ENCODE results near the gene PARP2. TPM values are rescaled to one million over a fixed set of nuclear protein-coding genes. Genes with fewer than 3 reads are reported as not detected.
A peak's percentile ranks its signal among the peaks of the same experiment; 100 is the strongest.

Gene PARP2
- total RNA-seq, 1 experiment from 2014 or later, result 26.5 TPM

DNA sequence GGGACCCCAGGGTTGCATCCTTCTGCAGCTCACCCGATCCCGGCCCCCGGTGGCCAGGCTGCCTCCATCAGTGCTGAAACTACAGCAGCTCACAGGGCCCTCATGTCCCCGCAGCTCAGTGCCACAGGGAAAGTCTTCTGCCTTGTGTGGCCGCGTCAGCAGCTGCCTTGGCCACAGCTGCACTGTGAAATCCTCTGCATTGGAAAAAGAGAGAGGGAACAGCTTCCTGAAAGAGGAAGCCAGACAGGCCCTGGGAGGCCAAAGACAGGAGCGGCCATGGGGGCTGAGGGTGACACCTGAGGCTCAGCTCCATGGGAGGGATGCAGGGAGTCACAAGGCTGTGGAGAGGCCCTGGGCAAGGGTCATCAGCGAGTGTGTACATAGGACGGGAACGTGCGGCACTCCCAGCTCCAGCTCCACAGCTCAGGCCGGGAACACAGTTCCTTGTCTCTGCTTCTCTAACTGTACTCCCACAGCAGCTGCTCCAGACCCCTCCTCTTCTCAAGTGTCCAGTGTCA lies 32.7 kb downstream of the PARP2 start:
- no peak overlapping the region for H3K4me3 ChIP-seq (ENCODE audit: insufficient read depth, low read depth, low read length)
- no peaks in the 10 kb centered on the region for H3K27me3 ChIP-seq (ENCODE audit: control insufficient read depth, insufficient read depth, low read length)
- DNase-seq, result peak; percentile 32
- peaks cover 23% of the 10 kb centered on the region for H3K36me3 ChIP-seq (replicated peaks; ENCODE audit: control insufficient read depth, insufficient read depth, low read length)

- Histone ChIP-seq H3K36me3 (replicated peaks; ENCODE audit: control insufficient read depth, insufficient read depth, low read length) (peaks cover 25% of the 10 kb centered on the region), H3K27me3 (ENCODE audit: control insufficient read depth, insufficient read depth, low read length) (no peaks in the 10 kb centered on the region)
- no peak for DNase-seq
Observed at GRCh38 chr14:20377171-20377570, 33.7 kb downstream of the PARP2 start.

GRCh38 chr14:20379743-20380142 lies 36.3 kb downstream of the PARP2 start:
- Histone ChIP-seq H3K36me3 (replicated peaks; ENCODE audit: control insufficient read depth, insufficient read depth, low read length) (peaks cover 26% of the 10 kb centered on the region), H3K27me3 (ENCODE audit: control insufficient read depth, insufficient read depth, low read length) (no peaks in the 10 kb centered on the region), H3K4me3 (ENCODE audit: insufficient read depth, low read depth, low read length) (no peak overlapping the region)
- no peak for DNase-seq

More at GRCh38 chr14:20377171-20377570, 33.7 kb downstream of the PARP2 start:
- H3K4me3 ChIP-seq (ENCODE audit: insufficient read depth, low read depth, low read length), result no peak overlapping the region

DNA sequence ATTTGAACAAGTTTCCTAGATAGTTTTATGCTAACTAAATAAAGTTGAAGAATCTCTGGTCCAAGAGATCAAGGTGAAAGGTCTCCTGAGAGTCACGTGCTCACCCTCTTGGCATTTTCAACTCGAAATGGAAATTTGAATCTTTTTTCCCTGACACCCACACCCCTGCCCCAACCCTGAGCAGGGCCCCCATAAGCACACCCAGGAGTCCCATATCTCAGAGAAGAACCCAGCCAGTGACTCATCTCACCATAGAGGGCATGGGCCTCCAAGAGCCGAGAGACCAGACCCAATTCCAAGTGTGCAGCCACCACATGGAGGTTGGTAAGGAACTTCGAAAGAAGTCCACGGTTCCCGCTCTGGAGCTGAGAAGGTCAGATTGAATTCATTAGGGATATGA lies 37.2 kb downstream of the PARP2 start:
- H3K36me3 ChIP-seq (replicated peaks; ENCODE audit: control insufficient read depth, insufficient read depth, low read length), result peaks cover 30% of the 10 kb centered on the region
- H3K4me3 ChIP-seq (ENCODE audit: insufficient read depth, low read depth, low read length), result no peak overlapping the region
- H3K27me3 ChIP-seq (ENCODE audit: control insufficient read depth, insufficient read depth, low read length), result no peaks in the 10 kb centered on the region
- no peak for DNase-seq

DNA sequence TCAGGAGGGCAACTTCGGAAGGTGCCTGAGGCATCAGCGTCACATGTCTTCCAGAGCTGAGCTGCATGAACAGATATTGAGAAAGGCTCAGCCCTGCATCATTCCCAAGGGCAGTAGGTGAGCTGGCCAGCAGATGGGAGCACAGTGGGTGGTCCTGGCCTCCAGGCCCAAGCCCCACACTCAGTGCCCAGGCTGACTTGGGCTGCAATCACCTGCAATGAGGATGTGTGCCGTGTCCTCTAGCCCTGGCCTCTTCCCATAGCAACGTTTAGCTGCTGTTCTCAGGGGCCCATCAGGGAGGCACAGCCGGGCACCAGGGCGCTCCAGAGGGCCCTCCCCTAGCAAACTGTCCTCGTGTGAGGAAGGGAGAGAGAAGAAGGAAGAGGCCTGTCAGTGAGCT lies 37.9 kb downstream of the PARP2 start:
- DNase-seq, result no peak
- Histone ChIP-seq H3K27me3 (ENCODE audit: control insufficient read depth, insufficient read depth, low read length) (no peaks in the 10 kb centered on the region), H3K4me3 (ENCODE audit: insufficient read depth, low read depth, low read length) (no peak overlapping the region), H3K36me3 (replicated peaks; ENCODE audit: control insufficient read depth, insufficient read depth, low read length) (peaks cover 32% of the 10 kb centered on the region)

DNA sequence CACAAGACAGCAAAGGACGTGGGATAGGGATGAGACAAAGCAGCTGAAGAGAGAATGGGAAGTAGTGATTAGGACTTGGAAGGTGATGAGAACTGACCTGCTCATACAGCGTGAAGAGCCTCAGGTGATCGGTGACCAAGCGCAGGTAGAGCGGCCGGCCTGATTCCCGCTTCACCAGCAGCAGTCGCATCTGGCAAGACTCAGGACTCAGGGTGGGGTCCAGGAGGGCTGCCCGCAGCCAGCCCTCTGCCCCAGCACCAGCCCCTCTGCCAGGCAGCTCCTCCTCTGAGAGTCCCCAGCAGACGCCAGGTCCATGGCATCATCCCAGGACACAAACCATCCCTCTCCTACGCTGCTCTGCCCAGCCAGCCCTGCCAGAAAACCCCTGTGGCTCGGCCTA lies 39.1 kb downstream of the PARP2 start:
- peaks cover 31% of the 10 kb centered on the region for H3K36me3 ChIP-seq (replicated peaks; ENCODE audit: control insufficient read depth, insufficient read depth, low read length)
- no peak overlapping the region for H3K4me3 ChIP-seq (ENCODE audit: insufficient read depth, low read depth, low read length)
- no peak for DNase-seq
- H3K27me3 ChIP-seq (ENCODE audit: control insufficient read depth, insufficient read depth, low read length), result no peaks in the 10 kb centered on the region

- no peaks in the 10 kb centered on the region for H3K27me3 ChIP-seq (ENCODE audit: control insufficient read depth, insufficient read depth, low read length)
- H3K4me3 ChIP-seq (ENCODE audit: insufficient read depth, low read depth, low read length), result no peak overlapping the region
- DNase-seq, result no peak
- H3K36me3 ChIP-seq (replicated peaks; ENCODE audit: control insufficient read depth, insufficient read depth, low read length), result peaks cover 31% of the 10 kb centered on the region
Observed at GRCh38 chr14:20383032-20383431, 39.6 kb downstream of the PARP2 start.

DNA sequence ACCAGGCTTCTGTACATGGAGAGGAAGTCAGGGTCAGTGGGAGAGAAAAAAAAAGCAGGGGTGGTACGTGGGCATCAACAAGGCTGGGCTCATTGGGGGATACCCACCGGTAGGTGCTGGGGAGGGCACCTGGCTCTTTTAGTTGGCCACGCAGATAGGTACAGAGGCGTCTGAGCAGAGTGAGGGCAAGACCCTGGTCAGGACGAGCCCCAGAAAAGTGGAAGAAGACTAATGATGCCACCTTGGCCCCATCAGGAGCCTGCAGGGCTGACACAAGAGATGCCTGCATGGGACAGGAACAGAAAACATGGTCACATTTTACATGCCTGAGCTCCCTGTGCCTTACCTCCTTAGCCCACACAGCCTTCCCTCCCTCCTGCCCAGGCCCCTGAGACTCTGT lies 40.2 kb downstream of the PARP2 start:
- H3K4me3 ChIP-seq (ENCODE audit: insufficient read depth, low read depth, low read length), result no peak overlapping the region
- peaks cover 29% of the 10 kb centered on the region for H3K36me3 ChIP-seq (replicated peaks; ENCODE audit: control insufficient read depth, insufficient read depth, low read length)
- DNase-seq, result no peak
- no peaks in the 10 kb centered on the region for H3K27me3 ChIP-seq (ENCODE audit: control insufficient read depth, insufficient read depth, low read length)

DNA sequence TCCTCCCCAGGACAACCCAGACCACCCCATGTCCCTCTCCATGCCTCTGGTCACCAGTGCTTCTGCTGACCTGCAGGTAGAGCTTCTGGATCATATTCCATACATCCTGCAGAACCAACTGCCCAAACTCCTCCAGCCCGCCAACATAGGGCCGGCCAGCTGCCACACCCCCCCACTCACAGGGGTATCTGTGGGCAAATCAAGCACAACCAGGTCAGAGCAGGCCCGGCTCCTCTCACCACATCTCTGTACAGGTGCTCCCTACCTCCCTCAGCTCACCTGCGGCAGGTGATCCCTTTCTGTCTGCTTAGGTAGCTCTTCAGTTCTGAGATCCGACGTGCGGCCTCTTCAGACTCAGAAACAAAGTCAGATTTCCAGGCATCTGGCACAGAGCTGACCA lies 40.9 kb downstream of the PARP2 start:
- DNase-seq, result no peak
- Histone ChIP-seq H3K36me3 (replicated peaks; ENCODE audit: control insufficient read depth, insufficient read depth, low read length) (peaks cover 26% of the 10 kb centered on the region), H3K4me3 (ENCODE audit: insufficient read depth, low read depth, low read length) (no peak overlapping the region), H3K27me3 (ENCODE audit: control insufficient read depth, insufficient read depth, low read length) (no peaks in the 10 kb centered on the region)

GRCh38 chr14:20384886-20385285 lies 41.5 kb downstream of the PARP2 start:
- peaks cover 21% of the 10 kb centered on the region for H3K36me3 ChIP-seq (replicated peaks; ENCODE audit: control insufficient read depth, insufficient read depth, low read length)

GRCh38 chr14:20386276-20386855 lies 42.9 kb downstream of the PARP2 start:
- DNase-seq, result no peak
- Histone ChIP-seq H3K36me3 (replicated peaks; ENCODE audit: control insufficient read depth, insufficient read depth, low read length) (peaks cover 25% of the 10 kb centered on the region), H3K4me3 (ENCODE audit: insufficient read depth, low read depth, low read length) (no peak overlapping the region), H3K27me3 (ENCODE audit: control insufficient read depth, insufficient read depth, low read length) (no peaks in the 10 kb centered on the region)

More at GRCh38 chr14:20384886-20385285, 41.5 kb downstream of the PARP2 start:
- no peak overlapping the region for H3K4me3 ChIP-seq (ENCODE audit: insufficient read depth, low read depth, low read length)
- DNase-seq, result no peak
- H3K27me3 ChIP-seq (ENCODE audit: control insufficient read depth, insufficient read depth, low read length), result no peaks in the 10 kb centered on the region

- DNase-seq, result no peak
- H3K27me3 ChIP-seq (ENCODE audit: control insufficient read depth, insufficient read depth, low read length), result no peaks in the 10 kb centered on the region
- no peak overlapping the region for H3K4me3 ChIP-seq (ENCODE audit: insufficient read depth, low read depth, low read length)
- peaks cover 20% of the 10 kb centered on the region for H3K36me3 ChIP-seq (replicated peaks; ENCODE audit: control insufficient read depth, insufficient read depth, low read length)
Observed at GRCh38 chr14:20387576-20387975, 44.1 kb downstream of the PARP2 start.

DNA sequence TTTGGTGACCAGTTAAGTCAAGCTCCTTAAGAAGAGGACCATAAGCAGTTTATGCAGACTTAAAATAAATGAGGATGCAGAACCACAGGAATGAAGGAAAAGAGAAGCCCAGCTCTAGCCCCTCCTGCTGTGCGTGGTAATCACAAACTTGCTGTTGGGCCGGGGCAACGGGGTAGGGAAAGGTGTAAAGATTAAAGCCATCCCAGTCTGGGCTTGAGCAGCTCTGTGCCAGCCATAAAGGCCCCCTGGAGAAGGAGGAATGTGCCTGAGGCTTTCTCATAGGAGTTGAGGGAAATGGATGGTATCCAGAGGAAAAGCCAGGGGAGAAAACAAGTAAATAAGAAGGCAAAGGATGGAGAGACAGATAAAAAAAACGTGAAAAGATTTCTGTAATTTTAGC lies 44.7 kb downstream of the PARP2 start:
- DNase-seq, result peak; percentile 70
- Histone ChIP-seq H3K4me3 (ENCODE audit: insufficient read depth, low read depth, low read length) (no peak overlapping the region), H3K36me3 (replicated peaks; ENCODE audit: control insufficient read depth, insufficient read depth, low read length) (peaks cover 20% of the 10 kb centered on the region), H3K27me3 (ENCODE audit: control insufficient read depth, insufficient read depth, low read length) (no peaks in the 10 kb centered on the region)

DNA sequence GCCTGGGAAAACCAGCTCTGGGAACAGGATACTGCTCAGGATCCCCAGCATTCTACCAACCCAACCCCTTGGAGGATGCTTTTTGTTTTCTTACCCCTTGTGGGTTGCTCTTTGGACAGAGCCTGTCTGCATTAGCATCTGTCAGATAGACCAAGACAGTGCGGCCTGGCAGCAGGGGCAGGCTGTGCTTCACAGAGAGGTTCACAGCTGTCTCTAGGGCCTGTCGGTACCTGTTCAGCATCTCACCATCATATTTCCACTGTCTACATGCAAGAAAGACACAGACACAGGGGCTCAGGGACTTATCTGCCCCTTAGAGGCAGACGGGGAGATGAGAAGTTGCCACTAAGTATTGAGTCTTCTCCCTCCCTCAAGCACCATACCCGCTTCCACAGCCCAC lies 48.1 kb downstream of the PARP2 start:
- Histone ChIP-seq H3K4me3 (ENCODE audit: insufficient read depth, low read depth, low read length) (no peak overlapping the region), H3K27me3 (ENCODE audit: control insufficient read depth, insufficient read depth, low read length) (no peaks in the 10 kb centered on the region), H3K36me3 (replicated peaks; ENCODE audit: control insufficient read depth, insufficient read depth, low read length) (peaks cover 11% of the 10 kb centered on the region)
- DNase-seq, result no peak

DNA sequence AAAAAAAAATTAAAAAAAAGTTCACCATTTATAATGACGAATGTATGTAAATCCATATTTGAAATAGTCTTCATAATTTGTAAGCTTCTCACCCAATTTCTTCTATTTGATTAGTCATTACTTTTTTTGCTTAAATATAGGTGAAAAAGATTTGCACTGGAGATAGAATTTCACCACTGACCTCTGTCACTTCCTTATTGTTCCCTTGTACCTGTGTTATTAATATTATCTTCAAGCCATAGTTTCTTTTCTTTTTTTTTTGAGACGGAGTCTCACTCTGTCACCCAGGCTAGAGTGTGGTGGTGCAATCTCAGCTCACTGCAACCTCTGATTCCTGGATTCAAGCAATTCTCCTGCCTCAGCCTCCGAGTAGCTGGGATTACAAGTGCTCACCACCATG lies 54.1 kb downstream of the PARP2 start:
- no peak overlapping the region for H3K4me3 ChIP-seq (ENCODE audit: insufficient read depth, low read depth, low read length)
- no peak for DNase-seq
- H3K36me3 ChIP-seq (replicated peaks; ENCODE audit: control insufficient read depth, insufficient read depth, low read length), result peaks cover 2% of the 10 kb centered on the region
- H3K27me3 ChIP-seq (ENCODE audit: control insufficient read depth, insufficient read depth, low read length), result no peaks in the 10 kb centered on the region

DNA sequence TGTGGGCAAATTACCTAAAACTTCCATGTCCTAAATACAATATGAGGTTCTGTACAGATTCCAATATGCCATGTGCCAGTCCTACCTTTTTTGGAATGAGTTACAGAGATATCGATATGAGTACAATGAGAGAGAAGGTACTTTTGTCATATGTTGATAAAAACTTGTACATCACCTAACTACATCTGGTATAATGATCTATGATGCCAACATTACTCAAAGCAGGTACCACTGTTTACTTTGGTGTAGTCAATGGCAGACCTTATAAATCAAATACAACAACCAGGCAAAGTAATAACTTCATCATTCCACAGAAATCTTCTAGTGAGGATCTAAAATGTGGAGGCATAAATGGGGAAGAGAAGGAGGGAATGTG lies 57.1 kb downstream of the PARP2 start:
- DNase-seq, result no peak
- H3K36me3 ChIP-seq (replicated peaks; ENCODE audit: control insufficient read depth, insufficient read depth, low read length), result no peaks in the 10 kb centered on the region; the same call in none of the 2 replicates
- H3K27me3 ChIP-seq (ENCODE audit: control insufficient read depth, insufficient read depth, low read length), result no peaks in the 10 kb centered on the region
- no peak overlapping the region for H3K4me3 ChIP-seq (ENCODE audit: insufficient read depth, low read depth, low read length)

Measured in H7 (cell line).